H1 (cell line): ENCODE measurements around the gene RAB31. TPM values are rescaled to one million over a fixed set of nuclear protein-coding genes. Genes with fewer than 3 reads are reported as not detected.

Source experiments
- CTCF ChIA-PET: fragments of 300-600 bp; sonication (Branson Sonifier 250); formaldehyde crosslinking; loops from one replicate; lab custom pipeline; 2021; ENCODE audit not compliant: partially characterized antibody; lab: Charles Lee
- POLR2A ChIA-PET: fragments of 300-600 bp; sonication (Branson Sonifier 250); formaldehyde crosslinking; loops from one replicate; lab custom pipeline; 2021; ENCODE audit warnings: inconsistent platforms; ENCODE audit not compliant: partially characterized antibody; lab: Charles Lee
- DNase-seq, 2 experiments: peaks; one replicate each; pipeline versions ENCODE4 v3.0.0 to v3.0.0-alpha.2; 2010 to 2022; ENCODE audit warnings: low spot score in 2 of 2, low read depth in 1 of 2, mixed read lengths in 1 of 2
- FAIRE-seq: peaks from 2 replicates; lab custom pipeline; 2011; peaks lifted over from hg19 to GRCh38; lab: Jason Lieb, UNC
- H2AFZ ChIP-seq: 2 replicates; pipeline ENCODE4 v1.8.1; 2012; ENCODE audit warnings: low read length, inconsistent platforms
- H2AK5ac ChIP-seq: 2 replicates; pipeline ENCODE4 v1.6.1; 2013; ENCODE audit warnings: low read depth, low read length
- H2BK120ac ChIP-seq: replicated peaks from 2 replicates; pipeline ENCODE3; 2013; ENCODE audit warnings: low read depth, low read length, inconsistent platforms
- H2BK12ac ChIP-seq: 2 replicates; pipeline ENCODE4 v1.6.1; 2013; ENCODE audit warnings: low read depth, low read length
- H2BK15ac ChIP-seq: 2 replicates; pipeline ENCODE4 v1.6.1; 2013; ENCODE audit warnings: low read length
- H2BK20ac ChIP-seq: 2 replicates; pipeline ENCODE4 v1.6.1; 2013; ENCODE audit warnings: low read length
- H2BK5ac ChIP-seq: 2 replicates; pipeline ENCODE4 v1.6.1; 2013; ENCODE audit warnings: low read depth, low read length
- H3K14ac ChIP-seq: 2 replicates; pipeline ENCODE4 v1.6.1; 2013; ENCODE audit warnings: inconsistent platforms; ENCODE audit not compliant: insufficient read length
- H3K18ac ChIP-seq: 2 replicates; pipeline ENCODE4 v1.6.1; 2013; ENCODE audit warnings: low read length; ENCODE audit errors: extremely low read depth
- H3K23ac ChIP-seq: 2 replicates; pipeline ENCODE4 v1.6.1; 2013; ENCODE audit warnings: inconsistent platforms; ENCODE audit not compliant: insufficient read length
- H3K23me2 ChIP-seq: 2 replicates; pipeline ENCODE4 v1.6.1; 2013; ENCODE audit warnings: low read depth, low read length
- H3K27ac ChIP-seq: 2 replicates; pipeline ENCODE4 v1.6.1; 2011; ENCODE audit warnings: low read depth, low read length, inconsistent platforms
- H3K27me3 ChIP-seq, 4 experiments: replicated peaks in 1 of 4; 1 replicate in 1 of 4; 2 replicates in 3 of 4; pipeline versions ENCODE4 v1.6.1 to v1.8.1; 2011 to 2013; ENCODE audit warnings: low read length in 3 of 4, mild to moderate bottlenecking in 3 of 4, inconsistent platforms in 2 of 4, mixed read lengths in 2 of 4, moderate library complexity in 1 of 4; ENCODE audit not compliant: control insufficient read depth in 3 of 4, insufficient read depth in 3 of 4; ENCODE audit errors: extremely low read depth in 1 of 4
- H3K36me3 ChIP-seq, 4 experiments: 2 replicates each; pipeline versions ENCODE4 v1.6.1 to v1.8.1; 2011 to 2013; ENCODE audit warnings: mild to moderate bottlenecking in 4 of 4, low read length in 3 of 4, moderate library complexity in 2 of 4, control low read depth in 1 of 4, inconsistent platforms in 1 of 4; ENCODE audit not compliant: insufficient read depth in 4 of 4, control insufficient read depth in 2 of 4
- H3K4ac ChIP-seq: replicated peaks from 2 replicates; pipeline ENCODE3; 2013; ENCODE audit warnings: low read length, low read depth, mixed read lengths, inconsistent platforms; ENCODE audit not compliant: insufficient read length
- H3K4me1 ChIP-seq, 4 experiments: replicated peaks in 1 of 4; 1 replicate in 1 of 4; 2 replicates in 3 of 4; pipeline versions ENCODE4 v1.6.1 to v1.8.1; 2011 to 2013; ENCODE audit warnings: low read length in 3 of 4, inconsistent platforms in 2 of 4, mixed read lengths in 1 of 4; ENCODE audit not compliant: insufficient read depth in 4 of 4, control insufficient read depth in 3 of 4
- H3K4me2 ChIP-seq, 2 experiments: 2 replicates each; pipeline versions ENCODE4 v1.6.1 to v1.8.1; 2011 to 2013; ENCODE audit warnings: low read depth in 2 of 2, low read length in 2 of 2, control low read depth in 1 of 2, inconsistent platforms in 1 of 2, mild to moderate bottlenecking in 1 of 2; ENCODE audit not compliant: insufficient read depth in 1 of 2
- H3K4me3 ChIP-seq, 4 experiments: fragments of 200-600, 300-600 bp in 1 of 4; sonication (generic), shearing (Covaris generic), sonication (Bioruptor Twin) in 1 of 4; 2 replicates each; pipeline versions ENCODE4 v1.5.1 to v1.8.1; 2011 to 2016; ENCODE audit warnings: low read length in 4 of 4, low read depth in 3 of 4, control low read depth in 2 of 4, inconsistent platforms in 2 of 4, mild to moderate bottlenecking in 2 of 4, mixed read lengths in 1 of 4, moderate library complexity in 1 of 4; ENCODE audit not compliant: insufficient read depth in 2 of 4; ENCODE audit errors: extremely low read depth in 1 of 4
- H3K56ac ChIP-seq: replicated peaks from 2 replicates; pipeline ENCODE3; 2013; ENCODE audit warnings: low read depth, mild to moderate bottlenecking, mixed read lengths, low read length, inconsistent platforms; ENCODE audit not compliant: insufficient read length
- H3K79me1 ChIP-seq: 2 replicates; pipeline ENCODE4 v1.6.1; 2013; ENCODE audit warnings: low read depth, low read length, control low read depth
- H3K79me2 ChIP-seq, 2 experiments: 2 replicates each; pipeline versions ENCODE4 v1.6.1 to v1.8.1; 2012 to 2013; ENCODE audit warnings: low read length in 2 of 2, mild to moderate bottlenecking in 2 of 2, inconsistent platforms in 1 of 2; ENCODE audit not compliant: insufficient read depth in 2 of 2, control insufficient read depth in 1 of 2
- H3K9ac ChIP-seq, 4 experiments: replicated peaks in 1 of 4; 1 replicate in 1 of 4; 2 replicates in 3 of 4; pipeline versions ENCODE4 v1.6.1 to v1.8.1; 2011 to 2013; ENCODE audit warnings: low read depth in 3 of 4, low read length in 3 of 4, control low read depth in 2 of 4, mild to moderate bottlenecking in 2 of 4, moderate library complexity in 2 of 4, inconsistent platforms in 1 of 4; ENCODE audit errors: extremely low read depth in 1 of 4
- H3K9me3 ChIP-seq, 2 experiments: 2 replicates each; pipeline versions ENCODE4 v1.6.1 to v1.8.1; 2012 to 2013; ENCODE audit warnings: mild to moderate bottlenecking in 2 of 2, moderate library complexity in 2 of 2, control low read depth in 1 of 2, inconsistent platforms in 1 of 2, low read depth in 1 of 2, low read length in 1 of 2, mixed read lengths in 1 of 2; ENCODE audit not compliant: insufficient read depth in 2 of 2
- H4K20me1 ChIP-seq, 2 experiments: replicated peaks in 1 of 2; 2 replicates each; pipeline versions ENCODE3 to v1.8.1; 2011 to 2013; ENCODE audit warnings: inconsistent platforms in 2 of 2, low read length in 2 of 2, mild to moderate bottlenecking in 1 of 2; ENCODE audit not compliant: insufficient read depth in 2 of 2, control insufficient read depth in 1 of 2
- H4K5ac ChIP-seq: 2 replicates; pipeline ENCODE4 v1.6.1; 2013; ENCODE audit warnings: low read length, low read depth, mixed read lengths, inconsistent platforms; ENCODE audit not compliant: insufficient read length
- H4K8ac ChIP-seq: 2 replicates; pipeline ENCODE4 v1.8.0; 2013; ENCODE audit warnings: mild to moderate bottlenecking, moderate library complexity, low read length, inconsistent platforms; ENCODE audit not compliant: insufficient read depth; ENCODE audit errors: extremely low read depth
- H4K91ac ChIP-seq: replicated peaks from 2 replicates; pipeline ENCODE3; 2013; ENCODE audit warnings: low read length, mixed read lengths, inconsistent platforms; ENCODE audit not compliant: insufficient read length
- ASH2L ChIP-seq: fragments of 200-600, 300-600 bp; sonication (generic); IDR thresholded peaks from one replicate; pipeline ENCODE4 v1.7.1; 2017; ENCODE audit warnings: low read length
- BACH1 ChIP-seq: IDR thresholded peaks from 2 replicates; pipeline ENCODE4 v1.6.1; 2012; ENCODE audit warnings: low read length, improper control_type of control experiment
- CHD1 ChIP-seq: IDR thresholded peaks from 2 replicates; pipeline ENCODE4 v1.6.1; 2012; ENCODE audit warnings: low read depth, low read length, improper control_type of control experiment
- GTF2F1 ChIP-seq: IDR thresholded peaks from 2 replicates; pipeline ENCODE4 v1.6.1; 2012; ENCODE audit warnings: low read depth, low read length, improper control_type of control experiment, borderline replicate concordance
- MAFK ChIP-seq: IDR thresholded peaks from 2 replicates; pipeline ENCODE4 v1.6.1; 2012; ENCODE audit warnings: low read depth, mild to moderate bottlenecking, improper control_type of control experiment, low read length
- NANOG ChIP-seq: IDR thresholded peaks from 2 replicates; pipeline ENCODE4 v1.6.1; 2011; ENCODE audit warnings: low read length, low read depth, mild to moderate bottlenecking, inconsistent platforms; ENCODE audit not compliant: insufficient read depth, poor library complexity, severe bottlenecking
- SIN3A ChIP-seq, 2 experiments: IDR thresholded peaks in 1 of 2; conservative IDR thresholded peaks in 1 of 2; 2 replicates each; pipeline ENCODE4 v1.6.1; 2011 to 2012; ENCODE audit warnings: low read length in 2 of 2, improper control_type of control experiment in 1 of 2, low read depth in 1 of 2, mild to moderate bottlenecking in 1 of 2
- SP4 ChIP-seq: IDR thresholded peaks from 2 replicates; pipeline ENCODE4 v1.6.1; 2012; ENCODE audit warnings: low read length, inconsistent platforms
- TAF1 ChIP-seq: IDR thresholded peaks from 2 replicates; pipeline ENCODE4 v1.6.1; 2011; ENCODE audit warnings: mild to moderate bottlenecking, low read depth, low read length
- ZNF274 ChIP-seq: IDR thresholded peaks from 2 replicates; pipeline ENCODE4 v1.7.0; 2012; ENCODE audit warnings: low read length, borderline replicate concordance; ENCODE audit errors: extremely low read depth
- WGBS, 2 experiments: shearing (Covaris generic) in 1 of 2; methylation state at CpG; one replicate each; pipeline versions ENCODE4 v1.1.6 to v1.1.7; 2013 to 2015; ENCODE audit warnings: low lambda C conversion rate in 2 of 2, mixed read lengths in 2 of 2, inconsistent platforms in 1 of 2, low coverage in 1 of 2, missing lambda C conversion rate in 1 of 2; ENCODE audit not compliant: insufficient replicate concordance in 2 of 2, insufficient coverage in 1 of 2, insufficient read length in 1 of 2; ENCODE audit errors: extremely low coverage in 1 of 2, missing lambda C conversion rate in 1 of 2; 5-methylcytosine and 5-hydroxymethylcytosine counted together
- polyA plus RNA-seq, 7 experiments: library from polyadenylated mRNA; depleted of rRNA in 3 of 7; stranded (reverse) in 5 of 7; unstranded in 2 of 7; fragments of >200 nt in 5 of 7; fragments of 200-250 nt in 2 of 7; gene quantifications; 1 replicate in 5 of 7; 2 replicates in 1 of 7; 4 replicates in 1 of 7; pipeline versions ENCODE4 v1.2.1 to v1.2.3, GENCODE V29; 2011 to 2013; ENCODE audit warnings: missing spikeins in 2 of 7, mixed read lengths in 2 of 7
- total RNA-seq: library from RNA; stranded (reverse); fragmentation: NEBNext Ultra II Directional; extraction: Animal tissue kit (Norgen Biotek cat#: 25700); gene quantifications from 2 replicates; pipeline ENCODE4 v1.2.1, GENCODE V29; 2021
- TF ChIP-seq, protein P1 (sequence below): IDR thresholded peaks from 2 replicates; pipeline ENCODE4 v1.6.1; 2011; ENCODE audit warnings: low read length, improper control_type of control experiment
- TF ChIP-seq, protein P2 (sequence below): IDR thresholded peaks from 2 replicates; pipeline ENCODE4 v1.6.1; 2011; ENCODE audit warnings: low read depth, mild to moderate bottlenecking, low read length; ENCODE audit not compliant: insufficient read depth

Gene RAB31
- total and polyA plus RNA-seq, 2 of the 8 experiments (the other 6 are each of a cell fraction or from before 2014, with no cell fraction given): 15.2 to 40.9 TPM

DNA sequence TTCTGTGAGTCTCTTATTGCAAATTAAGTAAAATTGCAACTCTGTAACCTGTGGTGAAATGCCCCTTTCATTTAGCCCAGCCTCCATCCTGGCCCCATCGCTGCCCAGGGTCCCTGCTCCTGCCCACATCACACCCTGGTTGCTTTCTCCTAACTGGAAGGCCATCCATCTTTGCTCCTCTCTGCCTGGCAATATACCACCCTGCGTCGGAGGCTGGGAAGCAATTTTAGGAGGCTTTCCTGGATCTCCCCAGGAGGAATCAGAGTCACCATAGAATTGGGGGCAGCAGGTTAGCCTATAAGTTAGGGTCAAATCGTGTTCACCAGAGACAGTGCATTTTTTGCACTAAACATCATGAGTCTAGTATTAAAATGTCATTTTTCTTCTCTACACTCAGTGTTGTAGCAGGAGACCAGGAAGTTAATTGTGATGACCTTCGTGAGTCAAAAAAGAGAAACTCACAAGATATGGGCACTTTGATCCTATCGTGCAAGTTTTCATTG lies 163.2 kb downstream of the RAB31 start:
- Histone ChIP-seq H3K4me2 (no peak overlapping the region), H3K4me1 (peaks cover 0 to 14% (median 7%) of the 10 kb centered on the region in 4 experiments; a peak in 4 of 7 replicates), H3K79me2 (no peaks in the 10 kb centered on the region), H4K20me1 (no peaks in the 10 kb centered on the region), H2BK120ac (no peak overlapping the region), H2BK12ac (no peak overlapping the region), H3K56ac (no peak overlapping the region), H3K79me1 (no peaks in the 10 kb centered on the region), H2AK5ac (no peak overlapping the region), H3K4me3 (no peak overlapping the region), H3K36me3 (no peaks in the 10 kb centered on the region), H3K23ac (no peak overlapping the region), H4K91ac (no peak overlapping the region), H4K8ac (no peak overlapping the region; the same call in 1 of the 2 replicates), H2BK5ac (no peak overlapping the region), H2BK15ac (no peak overlapping the region), H3K14ac (no peak overlapping the region), H4K5ac (no peak overlapping the region), H2AFZ (no peak overlapping the region), H3K9me3 (peaks cover 0 to 4% of the 10 kb centered on the region in 2 experiments; a peak in 1 of 4 replicates), H3K9ac (no peak overlapping the region), H3K18ac (no peak overlapping the region), H3K23me2 (no peaks in the 10 kb centered on the region), H3K27me3 (no peaks in the 10 kb centered on the region), H3K4ac (no peak overlapping the region), H2BK20ac (0 out of 2 replicates have a peak overlapping the region, but pooled peaks have one; percentile 11), H3K27ac (no peak overlapping the region)
- CTCF ChIA-PET: interaction anchor here (0.6 to 2.2 kb wide), 4 partner anchors 60 to 1927 kb away, joined by 3 to 7 read pairs (median 3); no protein-coding TSS in a partner anchor
- POLR2A ChIA-PET: interaction anchor here (1.8 kb wide), 1 partner anchor 42 kb away, joined by 6 read pairs; the partner anchor contains the start of gene VAPA
- WGBS, 2 experiments: 82% methylated on average over 6 of the region's 6 CpGs; no CpG with 5 or more reads in 1 of the 2 experiments
- DNase-seq: no peak
- FAIRE-seq: no peak
- TF ChIP-seq TAF1 (no peak), ZNF274 (no peak), MAFK (no peak), SP4 (no peak), GTF2F1 (no peak), CHD1 (no peak), SIN3A (conservative IDR thresholded peaks at IDR 0.05 in 1 of 2, IDR thresholded peaks at IDR 0.05 in 1 of 2; ENCODE audit: low read depth in 1 of 2, low read length in 2 of 2) (no peak), BACH1 (no peak), NANOG (no peak), ASH2L (no peak)
- TF ChIP-seq, protein P1, sequence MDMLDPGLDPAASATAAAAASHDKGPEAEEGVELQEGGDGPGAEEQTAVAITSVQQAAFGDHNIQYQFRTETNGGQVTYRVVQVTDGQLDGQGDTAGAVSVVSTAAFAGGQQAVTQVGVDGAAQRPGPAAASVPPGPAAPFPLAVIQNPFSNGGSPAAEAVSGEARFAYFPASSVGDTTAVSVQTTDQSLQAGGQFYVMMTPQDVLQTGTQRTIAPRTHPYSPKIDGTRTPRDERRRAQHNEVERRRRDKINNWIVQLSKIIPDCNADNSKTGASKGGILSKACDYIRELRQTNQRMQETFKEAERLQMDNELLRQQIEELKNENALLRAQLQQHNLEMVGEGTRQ: no peak
- TF ChIP-seq, protein P2, sequence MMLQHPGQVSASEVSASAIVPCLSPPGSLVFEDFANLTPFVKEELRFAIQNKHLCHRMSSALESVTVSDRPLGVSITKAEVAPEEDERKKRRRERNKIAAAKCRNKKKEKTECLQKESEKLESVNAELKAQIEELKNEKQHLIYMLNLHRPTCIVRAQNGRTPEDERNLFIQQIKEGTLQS: no peak
